HG03457 (cell line): ENCODE measurements around the gene PSME1.

ENCODE experiments used
- ATAC-seq: cut with Tn5 transposase; IDR thresholded peaks from one replicate; pipeline ENCODE4 v1.9.1; 2021; ENCODE audit warnings: moderate number of reproducible peaks; ENCODE audit not compliant: unreplicated experiment

The PSME1 gene

DNA sequence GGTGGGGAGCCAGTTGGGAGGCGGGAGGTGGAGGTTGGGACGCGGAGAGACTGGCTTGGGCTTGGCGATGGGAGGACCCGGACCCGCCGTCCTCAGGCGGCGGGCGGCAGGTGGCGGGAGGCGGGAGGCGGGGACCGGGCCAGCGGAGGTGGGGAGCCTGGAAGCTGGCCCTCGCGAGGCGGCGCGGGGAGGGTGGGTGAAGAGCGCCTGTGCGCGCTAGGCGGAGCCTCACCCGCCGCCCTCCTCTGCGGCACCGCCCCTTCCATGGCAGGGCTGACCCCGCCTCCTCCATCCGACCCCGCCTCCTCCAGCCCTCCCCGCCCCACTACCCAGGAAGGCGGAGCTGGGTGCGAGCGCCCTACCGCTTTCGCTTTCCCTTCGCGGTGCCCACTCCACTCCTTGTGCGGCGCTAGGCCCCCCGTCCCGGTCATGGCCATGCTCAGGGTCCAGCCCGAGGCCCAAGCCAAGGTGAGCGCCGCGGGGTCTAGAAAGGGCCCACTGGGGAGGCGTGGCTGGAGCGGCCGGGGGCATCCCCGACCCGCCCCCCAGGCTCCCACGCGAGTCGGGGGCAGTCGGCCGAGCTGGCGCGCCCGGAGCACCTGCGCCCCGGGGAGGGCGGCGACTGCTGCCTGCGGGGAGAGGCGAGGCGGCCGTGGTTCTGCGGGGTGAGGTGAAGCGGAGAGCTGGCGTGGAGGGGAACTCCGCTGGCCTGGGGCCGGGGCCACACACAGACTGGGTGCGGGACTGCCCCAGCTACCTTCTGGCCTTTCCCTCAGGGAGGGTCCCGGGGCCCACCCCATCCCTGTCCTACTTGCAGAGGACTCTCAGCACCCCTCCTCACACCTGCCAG is at the start of gene PSME1:
Gene PSME1 (plus strand): TSS at position 361 of the 850 bp plus-strand sequence. CDS start 69 bp downstream, at position 430.
- ATAC-seq = peak; percentile 66

DNA sequence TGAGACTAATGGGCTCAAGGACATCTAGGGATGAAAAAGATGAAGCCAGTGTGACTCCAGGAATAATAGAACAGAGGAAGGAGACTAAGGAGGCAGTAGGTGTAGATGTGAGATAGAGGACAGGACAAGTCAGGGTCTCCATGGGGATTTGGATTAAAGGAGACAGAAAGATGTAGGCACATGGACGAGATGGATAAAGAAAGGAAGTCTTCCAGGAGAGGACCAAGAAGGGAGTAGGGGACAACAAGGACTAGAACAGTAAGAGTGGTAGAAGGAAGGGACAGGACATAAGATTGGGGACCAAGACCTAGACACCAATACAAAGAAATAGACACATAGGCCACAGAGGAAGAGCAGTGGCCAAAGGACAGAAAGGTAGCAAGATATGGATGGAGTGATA is 49.0 kb upstream of the PSME1 start:
- ATAC-seq = no peak

DNA sequence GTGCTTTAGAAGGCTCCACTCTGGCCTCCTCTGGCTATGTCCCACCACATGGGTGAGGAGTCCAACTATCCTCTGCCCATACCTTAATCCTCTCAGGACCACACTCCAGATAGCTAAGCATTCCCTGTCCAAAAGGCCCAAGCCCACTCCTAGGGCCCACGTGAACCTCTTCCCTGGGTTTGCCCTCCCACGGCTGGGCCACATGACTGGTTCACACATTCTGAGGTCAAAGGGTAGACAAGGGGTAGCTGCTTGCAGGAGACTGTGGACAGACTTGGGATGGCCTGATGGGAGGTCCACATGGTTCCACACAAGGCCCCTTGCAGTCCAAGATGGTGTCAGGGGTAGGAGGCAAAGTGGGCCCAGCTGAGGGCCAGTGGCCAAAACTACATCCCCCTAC is 47.9 kb upstream of the PSME1 start:
- ATAC-seq = no peak

DNA sequence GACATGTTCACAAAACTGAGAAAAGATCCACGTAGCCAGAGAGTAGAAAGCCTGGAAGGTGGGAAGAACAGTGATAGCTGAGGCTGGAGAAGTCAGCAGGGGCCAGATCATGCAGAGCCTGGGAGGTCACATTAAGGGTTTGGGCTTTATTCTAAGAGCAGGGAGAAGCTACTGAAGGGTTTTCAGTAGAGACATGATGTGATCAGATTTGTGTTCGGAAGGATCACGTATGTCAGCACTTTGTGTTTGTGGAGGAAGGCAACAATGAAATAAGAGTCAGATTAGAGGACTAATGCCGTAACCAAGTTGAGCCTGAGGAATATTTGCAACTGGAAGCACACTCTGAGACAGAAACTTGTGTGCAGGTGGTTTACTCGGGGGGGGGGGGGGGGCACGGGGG is 46.1 kb upstream of the PSME1 start:
- no peak for ATAC-seq

DNA sequence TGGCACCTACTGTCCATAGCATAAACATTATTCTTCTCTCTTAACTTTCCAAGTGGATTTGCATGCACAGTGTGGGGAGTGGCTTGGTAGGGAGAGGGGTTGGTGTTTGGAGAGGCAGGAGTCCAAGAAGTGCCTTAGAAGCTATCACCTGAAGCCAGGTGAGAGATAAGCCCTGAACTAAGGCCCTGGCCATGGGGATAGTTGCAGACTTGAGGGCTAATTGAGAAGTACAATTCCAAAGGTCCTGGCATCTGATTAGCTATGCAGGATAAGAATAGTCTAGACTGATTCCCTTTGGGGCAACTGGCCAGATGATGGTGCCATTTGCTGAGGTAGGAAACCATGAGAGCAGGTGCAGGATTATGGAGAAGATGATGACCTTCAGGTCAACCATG is 43.9 kb upstream of the PSME1 start:
- no peak for ATAC-seq

DNA sequence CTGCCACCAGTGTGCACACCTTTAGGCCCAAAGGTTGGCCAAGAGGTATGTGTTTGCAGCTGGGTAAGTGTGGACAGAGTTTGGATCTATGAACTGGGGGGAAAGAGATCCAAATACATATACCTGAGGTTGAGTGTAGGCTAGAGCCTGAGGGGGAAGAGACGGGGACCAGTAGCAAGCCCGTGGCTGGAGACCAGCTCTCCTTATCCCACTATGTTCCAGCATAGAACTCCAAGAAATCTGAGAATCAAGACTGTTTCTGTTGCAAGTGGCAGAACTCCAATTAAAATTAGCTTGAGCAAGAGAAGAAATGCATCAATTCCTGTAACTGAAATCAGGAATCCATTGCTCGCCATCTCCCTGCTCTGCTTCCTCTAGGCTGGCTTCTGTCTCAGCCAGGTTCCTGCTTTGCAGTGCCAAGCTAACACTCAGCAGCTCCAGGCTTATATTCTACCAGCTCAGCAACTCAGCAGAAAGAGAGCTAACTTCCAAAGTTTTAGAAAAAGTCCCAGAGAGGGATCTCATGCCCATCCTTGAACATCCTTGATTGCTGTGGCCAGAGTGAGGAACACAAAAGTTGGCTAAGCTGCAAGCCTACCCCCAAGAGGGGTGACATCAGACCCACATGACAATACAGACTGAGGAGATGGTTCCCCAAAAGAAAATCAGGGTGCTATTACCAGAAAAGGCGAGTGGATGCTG is 43.3 kb upstream of the PSME1 start:
- no peak for ATAC-seq

DNA sequence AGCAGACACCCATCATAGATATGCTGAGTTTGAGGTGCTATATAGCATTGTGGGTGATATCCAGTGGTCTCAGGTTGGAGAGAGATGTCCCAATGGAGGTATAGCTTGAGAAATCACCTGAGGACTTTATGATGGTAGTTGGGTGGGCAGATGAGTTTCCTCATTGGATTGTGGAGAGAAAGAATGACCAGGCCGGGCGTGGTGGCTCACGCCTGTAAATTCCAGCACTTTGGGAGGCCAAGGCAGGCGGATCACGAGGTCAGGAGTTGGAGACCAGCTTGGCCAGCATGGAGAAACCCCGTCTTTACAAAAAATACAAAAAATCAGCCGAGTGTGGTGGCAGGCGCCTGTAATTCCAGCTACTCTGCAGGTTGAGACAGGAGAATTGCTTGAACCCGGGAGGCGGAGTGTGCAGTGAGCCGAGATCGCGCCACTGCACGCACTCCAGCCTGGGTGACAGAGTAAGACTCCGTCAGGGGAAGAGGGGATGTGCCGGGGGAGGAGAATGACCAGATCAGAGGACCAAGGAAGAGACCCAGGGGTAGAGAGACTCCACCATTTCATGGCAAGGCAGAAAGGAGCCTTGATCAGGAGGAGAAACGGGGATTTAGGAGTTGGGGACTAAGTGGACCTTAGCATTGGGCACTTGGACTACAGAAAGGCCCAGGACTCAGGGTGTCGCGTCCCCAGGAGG is 42.6 kb upstream of the PSME1 start:
- ATAC-seq = no peak

DNA sequence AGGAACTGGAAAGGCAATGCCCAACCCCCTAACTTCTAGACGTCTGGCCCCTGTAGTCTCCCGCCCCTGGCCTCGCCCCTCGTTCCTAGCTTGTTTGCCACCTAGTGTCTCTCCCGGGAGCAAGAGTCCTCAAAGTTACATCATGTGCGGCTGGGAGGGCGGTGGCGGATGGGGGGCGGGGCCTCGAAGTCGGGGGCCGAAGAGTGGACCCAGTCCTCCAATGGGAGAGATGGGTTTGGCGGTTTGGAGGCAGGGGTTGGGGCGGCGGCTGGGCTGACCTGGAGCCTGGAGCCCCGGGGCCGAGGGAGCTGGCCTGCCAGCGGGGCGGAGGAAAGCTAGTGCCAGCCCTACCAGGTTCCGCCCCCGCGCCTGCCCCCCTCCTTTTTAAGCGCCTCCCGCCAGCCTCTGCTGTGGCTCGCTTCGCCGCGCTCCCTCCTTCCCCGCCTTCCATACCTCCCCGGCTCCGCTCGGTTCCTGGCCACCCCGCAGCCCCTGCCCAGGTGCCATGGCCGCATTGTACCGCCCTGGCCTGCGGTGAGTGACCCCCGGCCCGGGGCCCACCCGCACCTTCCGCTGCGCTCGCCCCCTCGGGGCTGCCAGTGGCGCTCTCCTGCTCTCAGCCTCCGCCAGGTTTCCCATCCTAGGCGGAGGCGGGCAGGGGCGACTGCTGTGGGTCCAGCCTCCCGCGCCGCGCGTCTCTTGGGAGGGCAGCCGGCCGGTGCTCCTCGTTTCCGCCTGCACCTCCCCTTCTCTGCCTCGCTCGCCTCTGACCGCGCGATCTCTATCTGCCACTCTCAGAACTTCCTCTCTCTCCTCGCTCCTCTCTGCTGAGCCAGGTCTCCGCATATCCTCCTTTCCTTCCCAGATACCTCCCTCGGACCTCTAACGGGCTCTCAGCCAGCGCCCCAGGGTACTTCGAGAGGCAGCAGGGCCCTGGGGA is 41.8 kb upstream of the PSME1 start, which contains the start of gene PCK2:
Gene PCK2 (plus strand): TSS at position 411 of the 940 bp plus-strand sequence. CDS start 95 bp downstream, at position 506.
- peak; percentile 42 for ATAC-seq

DNA sequence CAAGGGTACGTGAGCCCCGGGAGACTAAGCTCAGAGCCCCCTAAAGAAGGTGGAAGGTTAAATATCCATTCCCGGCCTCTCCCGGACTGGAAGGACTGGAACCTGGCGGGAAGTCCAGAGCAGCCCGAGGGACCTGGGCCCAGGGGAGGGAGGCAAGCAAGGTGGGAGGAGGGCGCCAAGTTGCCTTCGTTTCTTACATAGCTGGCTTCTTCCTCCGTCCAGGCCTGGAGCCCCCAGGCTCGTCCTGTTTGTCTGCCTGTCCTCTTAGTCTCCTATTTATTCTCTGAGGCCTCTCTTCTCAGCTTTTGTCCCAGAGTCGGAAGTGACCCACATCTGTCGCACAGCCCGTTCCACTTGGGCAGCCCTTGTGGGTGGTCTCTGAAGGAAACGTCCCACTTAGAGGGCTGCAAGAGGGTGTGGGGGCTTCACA is 41.1 kb upstream of the PSME1 start:
- ATAC-seq = no peak

DNA sequence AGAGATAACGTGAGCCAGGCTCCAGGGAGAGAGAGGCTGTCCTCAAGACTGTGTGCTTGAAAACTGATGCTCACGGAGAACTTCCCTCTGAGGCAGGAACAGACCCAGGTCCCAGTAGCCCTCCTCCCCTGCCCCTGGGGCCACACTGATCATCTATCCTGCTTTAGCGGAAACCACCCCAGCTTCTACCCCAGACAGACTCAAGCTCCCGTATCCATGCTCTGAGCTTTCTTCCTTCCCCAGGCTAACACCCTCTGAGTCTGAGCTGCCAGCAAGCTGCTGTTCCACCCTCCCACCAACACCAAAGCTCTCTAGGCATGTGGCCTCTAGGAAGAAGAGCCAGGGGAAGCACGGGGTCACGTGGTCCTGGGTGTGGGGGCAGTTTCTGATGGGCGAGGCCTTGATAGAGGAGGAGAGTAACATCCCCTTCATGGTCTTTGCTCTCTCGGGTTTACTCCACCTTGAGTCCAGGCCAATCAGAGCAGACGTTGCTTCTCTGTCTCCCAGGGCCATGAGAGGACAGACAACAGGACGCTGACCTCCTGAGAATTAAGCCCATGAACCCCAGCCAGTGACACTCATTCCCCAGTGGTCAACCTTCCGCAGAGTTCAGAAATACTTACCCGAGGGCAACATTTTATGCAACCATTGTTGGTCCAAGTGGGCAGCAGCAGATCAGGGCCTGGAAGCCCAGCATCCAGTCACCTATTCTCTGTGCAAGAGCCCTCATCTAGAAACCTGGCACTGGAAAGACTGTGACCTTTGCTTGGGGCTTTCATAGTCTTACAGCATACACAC is 40.5 kb upstream of the PSME1 start:
- ATAC-seq = peak; percentile 51

DNA sequence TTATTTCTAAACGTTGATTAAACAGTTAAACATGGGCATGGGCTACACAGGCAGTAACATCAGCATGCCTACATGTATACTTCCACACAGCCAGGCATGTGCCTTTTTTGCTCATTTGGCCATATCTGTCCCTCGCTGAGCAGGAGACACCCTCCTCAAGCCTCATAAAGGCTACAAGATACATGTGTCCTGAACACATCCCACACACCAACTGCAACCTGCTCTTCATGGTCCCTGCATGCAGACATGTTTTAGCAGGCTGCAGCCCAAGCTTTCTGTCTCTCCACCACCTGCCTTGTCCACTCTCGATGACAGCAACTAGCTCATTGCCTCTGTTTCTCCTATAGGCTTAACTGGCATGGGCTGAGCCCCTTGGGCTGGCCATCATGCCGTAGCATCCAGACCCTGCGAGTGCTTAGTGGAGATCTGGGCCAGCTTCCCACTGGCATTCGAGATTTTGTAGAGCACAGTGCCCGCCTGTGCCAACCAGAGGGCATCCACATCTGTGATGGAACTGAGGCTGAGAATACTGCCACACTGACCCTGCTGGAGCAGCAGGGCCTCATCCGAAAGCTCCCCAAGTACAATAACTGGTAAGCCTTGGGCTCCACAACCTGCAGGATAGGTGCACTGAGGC is 39.3 kb upstream of the PSME1 start:
- no peak for ATAC-seq

DNA sequence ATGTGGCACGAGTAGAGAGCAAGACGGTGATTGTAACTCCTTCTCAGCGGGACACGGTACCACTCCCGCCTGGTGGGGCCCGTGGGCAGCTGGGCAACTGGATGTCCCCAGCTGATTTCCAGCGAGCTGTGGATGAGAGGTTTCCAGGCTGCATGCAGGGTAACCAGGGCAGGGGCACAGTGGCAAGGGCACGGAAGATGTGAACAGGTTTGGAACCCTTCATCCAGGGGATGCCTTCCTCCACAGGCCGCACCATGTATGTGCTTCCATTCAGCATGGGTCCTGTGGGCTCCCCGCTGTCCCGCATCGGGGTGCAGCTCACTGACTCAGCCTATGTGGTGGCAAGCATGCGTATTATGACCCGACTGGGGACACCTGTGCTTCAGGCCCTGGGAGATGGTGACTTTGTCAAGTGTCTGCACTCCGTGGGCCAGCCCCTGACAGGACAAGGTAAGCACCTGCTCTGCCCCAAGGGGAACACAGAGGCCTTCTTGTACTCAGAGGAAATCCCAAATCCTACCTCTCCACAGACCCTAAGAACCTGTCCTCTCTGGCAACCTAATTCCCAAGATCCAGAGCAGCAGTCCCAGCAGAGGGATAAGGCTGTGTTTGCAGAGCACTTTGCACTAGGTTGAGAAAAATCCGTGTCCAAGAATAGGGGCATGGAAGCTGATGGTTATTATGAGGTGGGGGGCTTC is 37.6 kb upstream of the PSME1 start:
- no peak for ATAC-seq

DNA sequence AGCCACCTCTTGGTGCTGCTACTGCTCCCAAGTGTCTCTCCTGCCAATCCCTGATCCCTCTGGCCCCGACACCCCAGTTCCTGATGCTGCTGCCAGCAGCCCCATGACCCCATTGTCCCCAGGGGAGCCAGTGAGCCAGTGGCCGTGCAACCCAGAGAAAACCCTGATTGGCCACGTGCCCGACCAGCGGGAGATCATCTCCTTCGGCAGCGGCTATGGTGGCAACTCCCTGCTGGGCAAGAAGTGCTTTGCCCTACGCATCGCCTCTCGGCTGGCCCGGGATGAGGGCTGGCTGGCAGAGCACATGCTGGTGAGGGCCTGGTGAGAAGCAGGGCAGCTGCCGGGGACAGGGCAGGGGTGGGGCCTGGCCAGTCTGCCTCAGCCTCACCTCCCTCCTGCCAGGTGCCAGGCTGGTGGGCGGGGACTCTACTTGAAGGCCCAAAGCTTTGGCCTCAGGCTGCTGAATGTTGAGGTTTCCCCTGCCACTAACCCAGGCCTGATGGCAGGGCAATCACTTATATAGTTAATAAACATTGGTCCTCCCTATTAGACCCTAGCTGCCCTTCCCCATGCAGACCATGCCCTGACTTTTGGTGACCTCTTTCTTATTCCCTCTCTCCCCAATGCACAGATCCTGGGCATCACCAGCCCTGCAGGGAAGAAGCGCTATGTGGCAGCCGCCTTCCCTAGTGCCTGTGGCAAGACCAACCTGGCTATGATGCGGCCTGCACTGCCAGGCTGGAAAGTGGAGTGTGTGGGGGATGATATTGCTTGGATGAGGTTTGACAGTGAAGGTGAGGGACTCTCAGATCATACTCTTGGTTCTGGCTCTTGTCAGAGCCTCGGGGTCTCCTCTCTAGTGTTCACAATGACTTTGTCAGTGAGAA is 36.8 kb upstream of the PSME1 start:
- ATAC-seq = no peak

DNA sequence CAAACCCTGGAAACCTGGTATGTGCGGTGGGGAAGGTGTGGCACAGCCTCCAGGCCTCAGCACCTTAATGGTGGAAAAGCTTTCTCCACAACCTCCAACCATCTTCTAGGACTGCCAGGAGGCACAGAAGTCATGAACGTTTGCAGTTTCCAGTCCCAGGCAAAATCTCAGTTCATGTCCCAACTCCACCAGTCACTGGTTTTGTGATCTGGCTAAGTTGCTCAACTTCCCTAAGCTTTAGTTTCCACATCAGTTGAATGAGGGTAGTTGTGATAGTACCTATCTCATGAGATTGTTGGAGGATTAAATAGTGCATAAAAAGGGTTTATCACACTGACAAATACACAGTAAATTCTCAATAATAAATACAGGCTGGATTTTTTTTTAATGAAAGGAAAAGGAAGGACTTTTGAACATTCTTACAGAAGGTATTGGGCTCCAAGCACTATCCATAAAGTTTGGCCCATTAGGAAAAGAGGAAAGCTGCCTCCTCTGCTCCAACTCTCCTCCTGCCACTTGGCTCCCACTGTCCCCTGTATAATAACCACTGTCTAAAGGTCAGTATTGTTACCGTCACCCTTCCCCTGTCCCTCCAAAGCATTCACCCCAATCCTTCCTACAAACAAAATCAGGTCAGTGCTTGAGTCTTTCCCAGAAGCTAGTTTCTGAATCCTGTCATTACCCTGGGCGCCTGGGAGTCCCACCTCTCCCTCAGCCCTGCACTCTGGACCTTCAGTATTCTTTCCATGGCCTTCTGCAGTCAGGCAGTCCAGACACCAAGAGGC is 35.6 kb upstream of the PSME1 start:
- no peak for ATAC-seq

DNA sequence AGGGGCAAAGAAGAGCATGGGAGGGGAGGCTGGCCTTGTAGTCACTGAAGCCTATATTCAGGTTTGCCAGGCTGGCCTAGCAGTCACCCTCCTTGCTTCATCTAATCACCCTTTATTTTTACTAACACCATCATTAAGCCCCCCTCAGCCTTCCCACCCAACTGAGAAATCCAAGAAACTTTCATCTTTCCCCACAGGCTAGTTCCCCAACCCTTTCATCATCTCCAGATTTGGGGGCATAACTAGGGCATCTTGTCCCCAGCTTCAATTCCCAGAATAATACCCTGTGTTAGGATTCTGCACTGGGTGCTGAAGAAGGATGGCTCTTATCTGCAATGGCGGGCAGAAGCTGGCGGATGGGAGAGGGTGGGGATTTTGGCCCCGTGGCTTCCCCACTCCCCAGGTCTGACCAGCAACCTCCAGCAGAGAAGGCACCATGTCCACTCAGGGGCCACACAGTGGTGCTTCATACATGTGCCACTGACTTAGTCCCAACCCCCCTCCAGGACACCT is 35.0 kb upstream of the PSME1 start:
- ATAC-seq = no peak

DNA sequence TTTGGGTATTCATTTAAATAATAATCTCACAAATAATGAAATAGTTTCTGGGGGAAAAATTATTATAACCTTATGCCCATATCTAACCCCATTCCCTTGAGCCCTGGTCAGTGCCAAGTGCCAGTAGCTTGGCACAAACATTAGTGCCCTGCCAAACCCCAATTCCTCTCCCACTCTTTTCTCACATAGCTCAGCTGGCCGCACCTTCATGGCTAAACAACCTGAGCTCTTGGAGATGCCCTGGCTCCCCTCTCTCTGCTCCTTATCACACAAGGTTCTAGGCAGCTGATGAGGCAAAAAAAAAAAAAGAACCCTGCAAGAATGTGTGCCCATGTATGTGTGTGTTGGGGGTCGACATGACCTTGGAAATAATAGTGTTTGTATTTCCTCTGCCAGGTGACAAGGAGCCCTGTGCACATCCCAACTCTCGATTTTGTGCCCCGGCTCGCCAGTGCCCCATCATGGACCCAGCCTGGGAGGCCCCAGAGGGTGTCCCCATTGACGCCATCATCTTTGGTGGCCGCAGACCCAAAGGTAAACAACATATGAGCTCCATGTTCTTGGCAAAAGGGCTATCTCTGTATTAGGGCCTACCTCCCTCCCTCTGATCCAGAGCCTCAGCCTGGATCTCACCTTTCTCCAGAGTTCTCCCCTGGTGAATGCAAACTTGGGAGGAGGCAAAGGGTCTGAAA is 33.5 kb upstream of the PSME1 start:
- no peak for ATAC-seq
